HG03439 (cell line): Measurements from ENCODE around the gene GPC6.

ENCODE experiments used
- ATAC-seq: cut with Tn5 transposase; IDR thresholded peaks from one replicate; pipeline ENCODE4 v1.9.1; 2021; ENCODE audit warnings: mild to moderate bottlenecking, moderate library complexity; ENCODE audit not compliant: unreplicated experiment

Gene GPC6

GRCh38 chr13:93953841-93954240 lies 727.2 kb downstream of the GPC6 start:
- no peak for ATAC-seq

GRCh38 chr13:93955904-93956303 lies 729.3 kb downstream of the GPC6 start:
- no peak for ATAC-seq

- no peak for ATAC-seq
These were observed 729.8 kb downstream of the GPC6 start for GRCh38 chr13:93956426-93956825.

- no peak for ATAC-seq
These were observed 730.8 kb downstream of the GPC6 start for GRCh38 chr13:93957371-93957770.

DNA sequence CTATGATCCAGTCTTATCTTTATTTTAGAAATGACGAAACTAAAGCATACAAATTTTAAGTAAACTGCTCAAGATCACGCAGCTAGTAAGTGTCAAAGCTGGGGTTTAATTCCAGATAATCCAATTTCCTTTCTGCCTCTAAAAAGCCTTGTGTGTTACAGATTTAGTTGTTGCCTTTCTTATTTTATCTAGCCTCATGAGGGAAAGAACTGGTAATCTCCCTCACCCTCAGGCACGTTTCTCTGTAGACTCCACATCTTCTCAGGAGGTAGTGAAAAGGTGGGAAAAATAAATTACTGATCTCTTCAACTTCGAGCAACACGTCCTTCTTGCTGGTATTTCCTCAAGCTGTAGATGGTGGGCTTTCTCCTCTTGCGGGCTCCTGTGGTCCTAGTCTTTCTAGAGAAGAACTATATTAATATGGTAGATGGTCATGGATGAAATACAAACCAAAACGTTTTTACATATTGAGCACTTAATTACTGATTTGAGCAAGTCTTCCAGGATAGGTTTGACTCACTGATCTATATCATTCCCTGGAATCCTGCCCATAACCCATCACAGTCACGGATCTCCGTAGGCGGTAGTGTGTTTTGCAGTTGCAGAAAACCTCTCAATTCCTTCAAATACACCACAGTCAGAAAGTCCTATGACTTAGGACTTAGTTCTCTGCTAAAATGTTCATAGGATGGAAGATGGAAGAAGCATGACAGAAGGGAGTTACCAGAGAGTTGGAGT lies 733.4 kb downstream of the GPC6 start:
- ATAC-seq, result no peak

DNA sequence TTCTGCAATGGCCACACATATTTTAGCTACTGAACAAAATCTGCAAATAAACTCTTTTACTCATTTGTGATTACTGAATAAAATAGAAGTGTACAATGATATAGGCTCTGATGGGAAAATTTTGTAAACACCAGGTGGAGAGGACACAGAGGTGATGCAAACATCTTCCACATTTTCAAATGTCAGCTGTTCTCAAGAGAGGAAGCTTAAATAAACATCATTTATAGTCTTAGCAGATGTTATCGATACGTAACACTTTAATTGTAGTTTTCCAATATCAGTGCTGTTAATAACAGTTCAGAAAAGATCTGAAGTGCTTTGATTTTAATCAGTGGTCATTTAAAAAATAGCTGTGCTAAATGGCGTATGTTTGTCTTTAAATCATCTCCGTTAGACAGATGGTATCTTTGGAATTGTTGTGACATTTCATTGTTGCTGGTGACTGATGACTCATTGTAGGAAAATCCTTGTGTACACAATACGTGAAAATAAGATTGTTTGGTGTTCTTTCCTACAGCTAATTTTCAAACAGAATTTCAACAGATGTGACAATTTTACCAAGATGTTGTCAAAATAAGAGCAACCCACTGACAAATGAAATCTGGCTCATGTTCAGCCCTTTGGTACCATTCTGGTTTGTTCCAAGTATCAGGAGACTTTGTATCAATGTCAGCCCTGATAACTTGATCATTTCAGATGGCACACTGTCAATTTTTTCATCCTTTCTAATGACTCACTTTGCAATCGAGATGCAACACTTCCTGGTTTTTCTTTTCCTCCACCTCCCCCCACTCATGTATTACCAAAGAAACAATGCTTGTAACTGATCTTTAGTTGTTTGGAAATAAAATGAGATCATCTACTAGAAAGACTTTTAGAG lies 736.9 kb downstream of the GPC6 start:
- no peak for ATAC-seq

DNA sequence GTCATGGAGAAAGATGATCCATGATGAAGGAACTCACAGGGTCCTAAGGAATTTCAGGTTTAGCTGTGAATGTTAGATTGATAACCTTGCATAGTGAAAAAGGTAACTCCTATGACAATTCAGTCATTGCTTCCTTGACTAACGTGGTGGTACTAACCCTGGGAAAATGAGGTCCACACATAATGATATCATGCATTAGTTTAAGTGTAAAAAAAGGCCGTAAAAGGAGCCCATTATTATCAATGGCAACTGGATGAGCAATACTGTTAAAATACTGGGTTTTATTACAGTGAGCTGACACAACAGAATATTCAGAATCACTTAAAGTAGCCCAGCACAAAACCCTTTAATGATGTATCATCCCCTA lies 737.5 kb downstream of the GPC6 start:
- ATAC-seq, result no peak

DNA sequence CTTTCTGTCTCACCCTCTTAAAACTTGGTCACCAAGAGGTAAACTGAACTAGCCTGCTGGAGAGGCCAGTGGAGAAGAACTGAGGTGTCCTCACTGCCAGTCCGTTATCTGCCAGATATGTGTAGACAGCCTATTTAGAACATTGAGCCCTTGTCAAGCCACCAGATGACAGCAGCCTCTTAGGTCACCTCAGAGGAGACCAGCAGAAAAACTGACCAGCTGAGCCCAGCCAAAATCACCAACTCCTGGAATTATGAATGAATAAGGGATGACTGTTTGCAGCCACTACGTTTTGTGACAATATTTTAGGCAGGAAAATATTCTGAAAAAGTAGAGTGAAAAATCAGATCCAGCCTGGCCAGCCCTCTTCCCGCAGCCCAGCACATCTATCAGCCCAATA lies 739.0 kb downstream of the GPC6 start:
- ATAC-seq, result no peak

- no peak for ATAC-seq
These were observed 739.8 kb downstream of the GPC6 start for GRCh38 chr13:93966267-93966936.

DNA sequence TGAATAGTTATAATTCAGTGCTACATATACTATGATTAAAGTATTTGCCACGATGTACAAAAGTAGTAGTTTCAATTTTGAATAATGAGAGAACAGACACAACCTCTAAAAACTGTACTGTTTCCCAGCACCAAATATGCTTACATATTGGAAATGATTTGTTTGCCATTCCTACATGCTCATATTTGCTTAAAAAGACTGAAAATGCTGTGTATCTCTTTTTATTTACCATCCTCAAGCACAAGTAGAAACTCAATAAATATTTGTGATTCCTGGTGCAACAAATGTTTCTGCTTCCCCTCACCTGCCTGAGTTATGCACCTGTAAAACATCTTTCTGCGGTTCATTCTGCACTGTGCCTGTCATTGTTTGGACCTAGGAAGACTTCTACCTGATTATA lies 740.7 kb downstream of the GPC6 start:
- no peak for ATAC-seq

DNA sequence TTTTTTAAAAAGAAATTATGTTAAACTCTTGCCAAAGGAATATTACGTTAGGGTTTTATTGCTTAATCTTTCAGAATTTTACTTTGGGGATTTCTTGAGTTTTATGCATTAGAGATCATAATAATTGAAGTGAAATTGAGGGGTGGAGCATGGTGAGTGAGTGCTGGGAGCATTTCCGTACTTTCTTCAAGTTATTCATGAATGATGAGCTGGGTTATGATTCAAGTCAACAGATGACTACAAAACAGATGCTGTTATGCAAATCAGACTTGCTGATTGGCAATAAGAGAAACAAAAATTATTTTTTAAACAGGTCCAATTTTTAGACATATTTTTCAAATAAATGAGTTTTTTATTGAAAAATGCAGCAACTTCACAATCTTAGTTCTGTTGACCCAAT lies 748.6 kb downstream of the GPC6 start:
- ATAC-seq, result no peak

DNA sequence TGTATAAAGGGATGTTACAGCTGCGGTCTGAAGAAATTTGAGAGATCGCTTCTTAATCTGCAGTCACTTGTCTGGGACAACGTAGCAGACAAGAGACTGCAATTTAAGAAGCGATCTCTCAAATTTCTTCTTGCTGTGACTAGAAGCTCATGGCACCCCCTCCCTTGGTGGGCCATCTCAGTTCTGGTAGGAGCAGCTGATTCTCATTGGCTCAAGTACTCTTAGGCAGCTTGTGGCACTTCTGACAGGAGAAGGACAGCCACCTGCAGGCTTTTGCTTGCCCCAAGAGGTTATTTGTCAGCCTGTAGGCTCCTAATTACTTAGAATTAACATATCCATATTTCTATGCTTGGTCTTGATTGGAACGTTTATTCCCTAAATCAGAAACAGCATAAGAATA lies 749.9 kb downstream of the GPC6 start:
- no peak for ATAC-seq

DNA sequence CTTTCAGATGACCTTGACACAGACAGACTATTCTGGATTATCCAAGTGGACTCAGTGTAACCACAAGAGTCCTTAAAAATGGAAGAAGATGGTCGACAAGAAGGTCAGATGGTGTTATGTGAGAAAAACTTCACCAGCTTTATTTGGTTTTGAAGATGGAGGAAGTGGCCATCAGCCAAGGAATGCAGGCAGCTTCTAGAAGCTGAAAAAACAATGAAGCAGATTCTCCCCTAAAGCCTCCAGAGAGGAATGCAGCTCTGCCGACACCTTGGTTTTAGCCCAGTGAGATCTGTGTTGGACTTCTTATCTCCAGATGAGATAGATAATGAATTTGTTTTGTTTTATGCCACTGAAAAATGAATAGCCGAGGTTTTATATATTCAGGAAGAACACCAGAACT lies 751.4 kb downstream of the GPC6 start:
- no peak for ATAC-seq

DNA sequence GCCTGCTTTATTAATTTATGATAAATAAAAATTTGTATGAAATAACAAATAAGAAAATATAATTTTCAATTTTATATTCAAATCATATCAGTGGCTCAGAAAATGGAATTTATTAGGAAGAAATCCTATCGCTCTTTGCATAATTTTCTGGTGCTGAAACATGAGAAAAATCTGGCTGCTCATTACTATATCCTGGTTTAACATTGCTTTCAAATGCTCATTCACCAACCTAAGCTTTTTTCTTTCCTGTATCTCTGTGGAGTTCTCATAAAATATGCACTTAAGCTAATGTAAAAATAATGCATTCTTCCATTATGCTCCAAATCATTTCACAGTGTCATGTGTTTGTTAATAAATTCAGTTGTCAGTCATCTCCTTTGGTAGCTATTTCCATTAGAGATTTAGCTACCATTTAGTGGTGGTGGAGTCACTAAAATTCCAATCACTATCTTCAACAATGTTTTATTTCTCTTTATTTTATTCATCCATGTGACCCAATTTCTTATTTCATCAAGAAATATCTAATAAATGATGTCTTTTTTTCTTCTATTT lies 754.9 kb downstream of the GPC6 start:
- no peak for ATAC-seq

- no peak for ATAC-seq
These were observed 755.7 kb downstream of the GPC6 start for GRCh38 chr13:93982179-93982918.

GRCh38 chr13:93984052-93984451 lies 757.4 kb downstream of the GPC6 start:
- no peak for ATAC-seq

GRCh38 chr13:93984876-93985275 lies 758.3 kb downstream of the GPC6 start:
- no peak for ATAC-seq

GRCh38 chr13:93987458-93987857 lies 760.9 kb downstream of the GPC6 start:
- ATAC-seq, result no peak

- ATAC-seq, result no peak
These were observed 765.0 kb downstream of the GPC6 start for GRCh38 chr13:93991569-93991968.

DNA sequence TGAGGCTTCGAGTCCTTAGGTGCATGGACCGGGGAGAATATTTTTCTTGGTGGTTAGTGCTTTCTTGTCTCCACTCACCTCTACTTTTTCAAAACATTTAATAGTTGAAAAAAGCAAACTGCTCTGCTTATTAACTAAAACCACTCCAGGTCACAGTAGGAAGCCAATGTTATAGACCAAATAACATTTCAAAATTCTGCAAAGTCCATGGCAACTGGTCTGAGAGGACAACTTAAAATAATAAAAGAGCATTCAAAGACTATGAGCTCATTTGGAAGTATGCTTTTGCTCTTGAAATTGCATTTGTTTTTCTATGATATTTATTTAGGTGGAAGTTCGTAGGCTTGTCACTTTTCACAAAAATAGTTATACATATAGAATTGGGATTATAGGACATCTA lies 769.9 kb downstream of the GPC6 start:
- ATAC-seq, result no peak

- ATAC-seq, result no peak
These were observed 779.7 kb downstream of the GPC6 start for GRCh38 chr13:94006296-94006695.
